ENCODE results near the gene FAM171A1.

- TF ChIP-seq CTCF (conservative IDR thresholded peaks at IDR 0.05; ENCODE audit: low read depth, low read length) (no peak), EZH2 (IDR thresholded peaks at IDR 0.05; ENCODE audit: borderline replicate concordance, low read depth, low read length, poor library complexity, severe bottlenecking) (no peak)
Measured at GRCh38 chr10:15405319-15405718, 34.2 kb upstream of the FAM171A1 start.
